Measurements from ENCODE around the gene ADGRB2.

DNA sequence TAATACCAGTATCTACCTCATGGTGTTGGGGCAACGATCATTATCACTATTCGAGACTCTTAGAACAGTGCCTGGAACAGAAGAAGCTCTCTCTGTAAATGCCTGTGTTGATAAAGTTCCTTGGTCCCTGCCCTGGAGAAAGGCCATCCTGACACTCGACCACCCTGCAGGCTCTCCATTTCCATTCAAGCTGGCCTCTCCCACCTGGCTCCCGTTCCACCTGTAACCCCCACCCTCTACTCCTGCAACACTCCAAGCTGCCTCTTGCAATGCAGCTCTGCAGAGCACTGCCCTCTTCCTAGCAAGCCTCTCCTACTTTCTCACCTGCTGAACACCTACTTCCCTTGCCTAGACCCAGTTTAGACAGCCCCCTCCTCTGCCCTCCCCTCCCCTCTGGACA lies 45.6 kb upstream of the ADGRB2 start:
- TF ChIP-seq, protein P1, sequence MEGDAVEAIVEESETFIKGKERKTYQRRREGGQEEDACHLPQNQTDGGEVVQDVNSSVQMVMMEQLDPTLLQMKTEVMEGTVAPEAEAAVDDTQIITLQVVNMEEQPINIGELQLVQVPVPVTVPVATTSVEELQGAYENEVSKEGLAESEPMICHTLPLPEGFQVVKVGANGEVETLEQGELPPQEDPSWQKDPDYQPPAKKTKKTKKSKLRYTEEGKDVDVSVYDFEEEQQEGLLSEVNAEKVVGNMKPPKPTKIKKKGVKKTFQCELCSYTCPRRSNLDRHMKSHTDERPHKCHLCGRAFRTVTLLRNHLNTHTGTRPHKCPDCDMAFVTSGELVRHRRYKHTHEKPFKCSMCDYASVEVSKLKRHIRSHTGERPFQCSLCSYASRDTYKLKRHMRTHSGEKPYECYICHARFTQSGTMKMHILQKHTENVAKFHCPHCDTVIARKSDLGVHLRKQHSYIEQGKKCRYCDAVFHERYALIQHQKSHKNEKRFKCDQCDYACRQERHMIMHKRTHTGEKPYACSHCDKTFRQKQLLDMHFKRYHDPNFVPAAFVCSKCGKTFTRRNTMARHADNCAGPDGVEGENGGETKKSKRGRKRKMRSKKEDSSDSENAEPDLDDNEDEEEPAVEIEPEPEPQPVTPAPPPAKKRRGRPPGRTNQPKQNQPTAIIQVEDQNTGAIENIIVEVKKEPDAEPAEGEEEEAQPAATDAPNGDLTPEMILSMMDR (IDR thresholded peaks at IDR 0.05 in 4 of 5, conservative IDR thresholded peaks at IDR 0.05 in 1 of 5): no peak
- no peak for TF ChIP-seq POLR2A (IDR thresholded peaks at IDR 0.05)

Measured in gastrocnemius medialis (tissue), 4 donors.